HG03439 (cell line): ENCODE data around the gene SPDL1.
A peak's percentile ranks its signal among the peaks of the same experiment; 100 is the strongest.

ENCODE experiments used
- ATAC-seq: cut with Tn5 transposase; IDR thresholded peaks from one replicate; pipeline ENCODE4 v1.9.1; 2021; ENCODE audit warnings: mild to moderate bottlenecking, moderate library complexity; ENCODE audit not compliant: unreplicated experiment

Gene SPDL1

DNA sequence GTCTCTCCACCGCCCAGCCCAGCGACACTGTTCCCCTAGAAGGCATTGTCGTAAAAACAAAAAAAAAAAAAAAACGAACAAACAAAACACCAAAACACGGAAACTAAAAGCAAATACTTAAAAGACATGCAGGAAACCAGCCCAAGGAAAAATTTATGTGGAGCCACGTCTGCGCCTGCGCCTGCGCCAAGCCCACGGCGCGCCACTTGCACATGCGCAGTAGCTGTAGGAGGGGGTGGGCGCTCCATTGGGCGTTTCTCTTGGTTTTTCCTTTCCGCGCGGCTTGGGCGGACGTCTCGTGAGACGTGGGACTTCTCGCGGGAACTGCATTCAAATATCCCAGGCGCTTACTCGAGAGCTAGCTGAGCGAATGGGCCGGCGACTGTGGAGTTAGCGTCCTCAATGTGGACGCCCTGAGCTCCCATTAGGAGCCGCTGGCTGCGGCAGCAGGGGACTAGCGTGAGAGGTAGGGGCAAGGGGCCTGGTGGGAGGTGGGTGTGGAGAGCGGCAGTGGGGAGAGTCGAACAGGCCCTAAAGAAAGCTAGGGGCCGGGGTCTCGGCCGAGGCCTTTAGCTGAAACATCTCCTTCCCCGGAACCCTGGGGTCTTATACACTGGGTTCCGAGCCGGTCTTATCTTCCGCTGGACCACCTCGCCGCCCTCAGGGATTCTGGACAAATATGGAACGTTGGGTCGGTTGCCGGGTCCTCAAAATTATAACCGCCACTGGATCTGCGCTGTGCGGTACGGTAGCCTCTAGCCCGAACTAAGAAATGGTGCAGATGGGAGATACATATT, at the start of gene SPDL1:
TSS of gene SPDL1 (plus strand) at position 350 of the 797 bp plus-strand sequence. CDS start 4,644 bp downstream, outside the sequence.
- ATAC-seq: peak; percentile 94

DNA sequence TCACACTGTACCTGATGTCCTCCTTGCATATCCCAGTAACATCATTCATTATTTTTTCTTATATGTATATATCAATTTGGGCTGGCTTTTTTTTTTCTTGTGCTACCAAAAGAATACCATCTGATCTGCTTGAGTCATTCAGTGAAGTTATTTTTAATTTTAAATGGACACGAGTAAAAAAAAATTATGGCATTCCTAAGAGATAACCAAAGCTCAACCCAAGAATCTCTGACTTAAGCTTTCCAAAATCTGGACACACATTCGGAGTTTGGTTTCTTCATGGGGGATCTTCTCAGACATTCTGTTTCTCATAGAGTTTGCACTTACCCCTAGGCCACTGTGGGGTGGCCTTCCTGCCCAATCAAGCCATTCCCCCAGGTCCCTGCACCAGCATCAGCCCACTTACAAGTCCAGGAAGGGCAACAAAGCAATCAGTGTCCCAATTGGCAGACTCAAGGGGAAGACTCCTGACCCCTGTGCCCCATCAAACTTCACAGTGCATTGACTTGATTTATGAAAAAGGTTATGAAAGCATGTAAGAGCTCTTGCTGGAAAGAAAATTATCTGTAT, 49.2 kb upstream of the SPDL1 start:
- ATAC-seq: no peak

- no peak for ATAC-seq
These were observed 48.6 kb upstream of the SPDL1 start for GRCh38 chr5:169534939-169535338.

GRCh38 chr5:169538944-169539343, 44.6 kb upstream of the SPDL1 start:
- no peak for ATAC-seq

- no peak for ATAC-seq
These were observed 40.8 kb upstream of the SPDL1 start for GRCh38 chr5:169542811-169543210.

DNA sequence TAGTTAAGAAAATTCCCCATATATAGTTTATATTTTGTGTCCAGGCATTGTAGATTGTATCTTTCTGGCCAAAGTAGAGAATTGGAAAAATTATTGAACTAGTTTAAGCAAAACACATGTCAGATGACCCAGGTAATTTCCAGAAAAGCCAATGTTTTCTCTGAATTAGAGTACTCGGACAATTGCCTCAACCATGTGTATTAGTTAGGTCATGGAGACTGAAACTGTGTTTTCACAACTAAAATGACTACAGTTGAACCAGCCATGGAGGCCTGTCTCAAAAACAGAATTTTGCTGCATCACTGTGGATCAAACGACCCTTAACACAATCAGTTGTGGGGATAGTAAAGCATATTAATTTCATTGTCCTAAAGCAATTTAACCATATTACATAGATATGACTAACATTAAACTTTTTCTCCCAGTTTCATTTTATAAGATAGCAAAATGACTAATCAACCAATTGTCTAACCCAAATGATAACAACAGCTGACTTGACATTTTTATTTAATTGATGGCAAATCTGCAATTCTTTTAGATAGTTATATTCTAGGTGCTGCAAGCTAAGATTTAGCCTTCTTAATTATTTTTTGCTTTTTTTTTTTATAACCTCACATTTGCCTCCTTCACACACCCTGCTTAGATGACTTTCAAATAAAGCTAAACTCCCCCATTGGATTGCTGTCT, 39.2 kb upstream of the SPDL1 start:
- ATAC-seq: peak; percentile 62

GRCh38 chr5:169545762-169546161, 37.8 kb upstream of the SPDL1 start:
- peak; percentile 68 for ATAC-seq

DNA sequence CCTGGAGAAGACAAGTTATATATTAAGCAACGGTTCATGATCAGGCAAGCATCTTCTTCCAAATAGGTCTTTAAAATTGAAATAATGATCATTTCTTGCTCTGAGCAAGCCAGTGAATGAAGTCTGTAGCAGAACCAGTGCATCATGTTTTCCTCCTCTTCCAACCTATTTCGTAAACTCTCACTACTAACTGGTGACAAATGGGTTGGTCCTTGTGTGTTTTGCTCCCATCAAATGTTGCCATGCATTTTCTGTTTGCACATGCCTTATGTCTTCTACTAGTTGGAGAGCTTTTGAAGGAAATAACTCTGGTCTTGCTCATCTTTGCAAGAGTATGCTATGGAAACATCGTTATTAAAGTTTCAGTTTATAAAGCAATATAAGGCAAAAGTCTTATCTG, 37.2 kb upstream of the SPDL1 start:
- ATAC-seq: no peak

- ATAC-seq: no peak
These were observed 36.1 kb upstream of the SPDL1 start for GRCh38 chr5:169547508-169547907.

DNA sequence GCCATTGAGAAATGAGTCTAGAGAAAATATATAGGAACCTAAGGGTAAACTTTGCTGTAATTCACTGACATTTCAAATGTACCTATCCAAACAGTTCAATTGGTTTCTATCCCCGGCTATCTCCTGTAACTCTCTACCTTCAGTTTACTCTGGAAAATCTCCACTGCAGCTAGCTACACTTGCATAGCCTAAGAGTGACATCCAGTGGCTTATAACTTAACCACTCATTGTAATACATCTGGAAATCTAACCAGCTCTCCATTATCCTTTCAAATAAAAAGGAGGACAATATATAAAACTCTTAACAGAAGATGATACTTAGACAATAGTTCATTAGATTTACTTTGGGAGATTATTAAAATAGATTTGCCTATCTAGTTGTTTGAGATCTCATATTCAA, 35.3 kb upstream of the SPDL1 start:
- ATAC-seq: no peak

DNA sequence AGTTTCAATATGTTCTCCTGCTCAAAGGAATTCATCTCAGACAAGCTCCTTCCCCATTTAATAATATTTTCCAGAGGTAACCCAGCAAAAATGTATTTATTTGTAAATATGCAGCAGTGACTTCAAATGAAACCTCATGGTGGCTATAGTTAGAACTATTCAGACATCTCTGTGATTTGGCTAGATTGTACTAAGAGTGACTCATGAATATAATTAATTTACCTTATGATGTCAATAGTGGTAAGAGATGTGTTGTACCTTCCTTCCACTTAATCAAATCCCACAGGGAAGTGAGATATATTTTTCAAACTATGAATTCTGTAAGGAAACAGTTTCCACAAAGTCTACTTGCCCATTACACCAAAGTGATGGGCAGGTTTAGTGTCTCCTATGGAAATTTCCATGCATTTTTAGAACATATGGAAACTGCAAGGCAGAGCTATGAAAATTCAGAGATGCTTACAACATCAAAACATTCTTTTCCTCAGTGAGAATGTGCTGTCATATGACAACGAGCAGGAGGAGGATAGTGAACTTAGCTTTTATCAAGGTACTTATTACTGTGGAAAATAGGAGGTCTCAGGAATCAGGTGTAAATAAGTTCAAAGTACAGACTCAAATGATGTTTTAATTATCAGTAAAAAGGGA, 34.0 kb upstream of the SPDL1 start:
- no peak for ATAC-seq

DNA sequence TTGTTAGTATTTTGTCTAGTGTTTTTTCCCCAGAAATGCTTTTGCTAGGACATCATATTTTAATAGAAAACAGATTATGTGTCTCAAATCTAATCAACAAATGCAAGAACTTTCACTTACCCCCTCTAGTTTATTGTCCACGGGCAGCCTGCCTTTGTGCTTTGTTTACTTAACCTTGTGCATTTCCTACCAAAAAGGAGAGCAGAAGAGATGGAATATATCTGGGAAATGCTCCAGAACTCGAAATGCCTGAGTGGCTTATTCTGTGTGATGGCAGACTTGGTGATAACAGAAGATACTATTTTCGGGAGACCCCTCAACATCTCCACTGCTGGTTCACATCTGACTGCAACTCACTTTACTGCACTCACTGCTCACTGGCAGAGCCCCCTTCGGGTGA, 33.3 kb upstream of the SPDL1 start:
- ATAC-seq: no peak

GRCh38 chr5:169551146-169551545, 32.4 kb upstream of the SPDL1 start:
- no peak for ATAC-seq

DNA sequence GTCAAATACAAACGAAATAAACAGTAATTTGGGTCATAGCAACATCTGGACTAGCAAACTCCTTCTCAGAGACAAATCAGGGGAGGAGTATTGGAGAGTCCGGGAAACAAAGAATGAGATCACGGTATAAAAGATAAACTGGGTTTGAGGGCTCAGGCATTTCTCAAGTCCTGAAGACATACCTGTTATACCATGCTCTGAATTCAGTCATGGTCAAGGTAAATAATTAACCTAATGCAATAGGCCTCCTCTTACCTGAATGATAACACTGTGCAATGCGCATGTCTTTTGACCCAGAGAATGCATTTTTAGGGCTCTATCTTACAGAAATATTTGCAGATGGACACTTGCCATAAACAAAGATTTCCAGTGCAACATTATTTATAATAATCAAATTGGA, 31.9 kb upstream of the SPDL1 start:
- no peak for ATAC-seq

GRCh38 chr5:169554251-169554650, 29.3 kb upstream of the SPDL1 start:
- no peak for ATAC-seq

GRCh38 chr5:169557838-169558237, 25.7 kb upstream of the SPDL1 start:
- ATAC-seq: no peak

GRCh38 chr5:169561893-169562292, 21.7 kb upstream of the SPDL1 start:
- no peak for ATAC-seq

DNA sequence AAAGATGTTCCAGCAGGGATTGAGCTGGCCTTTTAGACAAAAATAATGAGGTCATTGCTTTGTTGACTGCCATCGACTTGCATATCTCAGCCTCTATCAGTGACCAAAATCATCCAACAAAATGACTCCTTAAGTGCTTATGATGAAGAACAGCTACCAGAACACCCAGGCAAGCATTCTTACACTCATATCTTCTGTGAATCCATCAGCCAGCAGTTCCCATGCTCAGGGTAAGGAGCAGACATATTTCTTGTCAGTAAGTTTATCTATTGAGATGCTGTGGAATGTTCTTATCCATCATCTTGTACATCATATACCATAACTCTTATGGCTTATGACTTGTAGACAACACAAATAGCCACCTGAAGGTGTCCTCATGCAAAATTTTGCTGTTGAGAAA, 20.2 kb upstream of the SPDL1 start:
- no peak for ATAC-seq

DNA sequence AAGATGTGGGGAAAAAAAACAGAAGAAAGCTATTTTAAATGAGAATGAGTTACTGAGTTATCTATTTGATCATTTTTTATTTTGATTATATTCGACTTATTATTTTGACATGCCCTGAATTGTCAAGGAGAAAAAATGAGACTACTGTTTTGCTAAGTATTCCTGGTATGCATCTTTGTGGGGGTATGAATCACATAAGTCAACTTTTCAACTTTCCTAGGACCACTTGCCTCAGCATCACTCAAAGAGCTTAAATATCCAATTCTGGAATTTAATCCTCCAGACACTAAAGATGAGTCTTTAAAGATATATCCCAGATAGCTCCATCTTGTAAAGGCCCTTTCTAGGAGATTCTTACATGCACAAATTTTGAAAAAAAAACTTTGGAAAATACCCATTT, 17.4 kb upstream of the SPDL1 start:
- no peak for ATAC-seq

DNA sequence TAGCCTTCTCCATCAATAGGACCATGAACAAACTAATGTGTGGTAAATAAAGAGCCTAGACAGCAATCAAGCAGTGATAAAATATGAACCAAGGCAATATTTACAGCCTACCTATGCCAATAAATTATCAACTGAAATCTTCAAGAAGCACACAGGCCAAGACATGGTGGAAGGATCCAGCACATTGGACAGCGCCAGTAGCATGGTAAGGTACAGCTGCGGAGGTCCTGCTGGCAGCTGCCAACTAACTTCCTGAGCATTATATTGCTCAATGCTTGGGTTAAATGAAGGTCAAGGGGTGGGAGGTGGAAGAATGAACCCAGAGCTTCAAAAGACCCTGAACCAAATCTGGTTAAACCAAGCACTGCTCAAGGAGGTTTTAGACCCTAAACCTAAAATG, 16.5 kb upstream of the SPDL1 start:
- no peak for ATAC-seq

- no peak for ATAC-seq
These were observed 14.1 kb upstream of the SPDL1 start for GRCh38 chr5:169569513-169569912.

- ATAC-seq: no peak
These were observed 12.2 kb upstream of the SPDL1 start for GRCh38 chr5:169571355-169571754.
